ENCODE results near the gene JHY.

Gene JHY

GRCh38 chr11:122874991-122875390 lies 7.6 kb upstream of the JHY start:
- DNase-seq = no peak

DNA sequence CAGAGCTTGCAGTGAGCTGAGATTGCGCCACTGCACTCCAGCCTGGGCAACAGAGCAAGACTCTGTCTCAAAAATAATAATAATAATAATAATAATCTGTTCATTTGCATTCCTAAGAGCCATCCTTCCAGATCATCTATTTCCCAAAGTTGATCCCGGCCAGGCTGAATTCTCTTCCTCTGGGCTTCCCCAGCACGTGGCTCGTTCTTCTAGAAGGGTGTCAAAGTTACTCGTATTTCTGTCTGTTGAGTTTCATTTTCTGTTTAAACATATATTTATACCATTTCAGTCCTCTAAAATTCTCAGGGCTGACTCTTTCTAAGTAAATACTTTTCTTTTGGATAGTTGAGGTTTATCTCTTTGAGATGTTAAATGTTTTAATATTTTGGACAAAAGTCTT lies 4.8 kb upstream of the JHY start:
- no peak for DNase-seq

- no peak for DNase-seq
These were observed 2.8 kb upstream of the JHY start for GRCh38 chr11:122879785-122880184.

DNA sequence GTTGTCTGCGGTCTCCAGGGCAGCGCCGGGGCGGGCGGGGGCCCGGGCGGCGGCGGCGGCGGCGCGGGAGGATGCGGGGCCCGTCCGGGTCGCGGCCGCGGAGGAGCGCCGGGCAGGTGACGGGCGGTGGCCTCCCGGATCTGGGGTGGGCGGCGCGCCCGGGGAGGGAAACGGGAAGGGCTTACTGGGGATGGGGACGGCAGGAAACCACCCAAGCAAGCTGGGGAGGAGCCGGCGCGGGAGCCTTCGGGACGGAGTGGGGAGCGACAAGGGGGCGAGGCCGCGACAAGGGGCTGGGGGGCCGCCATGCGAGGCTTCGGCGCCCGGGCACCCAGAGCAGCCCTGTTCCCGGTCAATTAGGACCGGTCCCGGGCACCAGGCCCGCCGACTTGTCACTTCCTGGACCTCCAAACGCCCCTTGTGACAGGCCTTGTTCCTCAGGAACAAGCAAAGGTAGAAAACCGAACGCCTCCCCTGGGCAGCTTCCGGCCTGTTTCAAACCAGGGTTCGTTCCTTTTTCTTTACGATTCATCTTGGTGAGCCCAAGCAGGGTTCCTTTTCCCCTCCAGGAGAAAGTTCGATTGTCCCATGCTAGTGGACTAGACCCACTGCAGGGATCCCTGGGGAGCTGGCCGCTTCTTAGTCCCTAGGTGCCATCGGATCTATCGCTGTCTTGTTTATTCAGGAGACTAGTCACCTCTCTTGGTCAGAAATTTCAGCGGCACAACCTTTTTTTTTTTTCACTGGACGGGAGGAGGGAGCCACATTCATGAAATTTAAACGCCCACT lies 492 bp downstream of the JHY start:
- no peak for DNase-seq

GRCh38 chr11:122883646-122883979 lies 1.1 kb downstream of the JHY start:
- no peak for DNase-seq

- no peak for DNase-seq
These were observed 5.6 kb downstream of the JHY start for GRCh38 chr11:122888162-122888561.

- DNase-seq = no peak
These were observed 10.6 kb downstream of the JHY start for GRCh38 chr11:122893131-122893530.

GRCh38 chr11:122895563-122895962 lies 13.0 kb downstream of the JHY start:
- no peak for DNase-seq

DNA sequence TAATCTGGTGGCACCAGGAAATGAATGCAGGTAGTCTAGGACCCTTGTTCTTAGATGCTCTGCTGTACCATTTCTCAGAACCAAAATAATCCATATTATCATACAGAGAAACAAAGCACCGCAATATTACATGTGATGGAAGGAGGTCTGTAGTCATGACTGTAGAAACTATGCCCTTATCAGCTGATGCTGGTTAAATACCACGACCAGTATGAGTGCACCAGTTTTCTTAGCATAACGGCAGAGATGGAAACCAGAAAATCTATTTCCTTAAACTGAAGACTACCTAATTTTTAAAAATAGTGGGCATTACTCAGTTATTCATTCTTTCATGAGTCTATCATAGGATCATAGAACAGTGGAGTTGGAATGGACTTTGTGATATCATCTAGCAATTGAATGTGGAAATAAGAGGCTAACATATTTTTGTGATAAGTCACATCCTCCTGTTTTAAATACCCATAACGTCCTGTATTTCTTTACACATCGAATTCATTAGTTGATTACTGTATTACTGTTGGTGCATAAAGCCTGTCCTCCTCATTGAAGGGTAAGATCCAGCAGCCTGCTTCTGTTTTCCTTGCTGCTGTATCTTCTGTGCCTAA lies 15.1 kb downstream of the JHY start:
- peak; percentile 44 for DNase-seq

DNA sequence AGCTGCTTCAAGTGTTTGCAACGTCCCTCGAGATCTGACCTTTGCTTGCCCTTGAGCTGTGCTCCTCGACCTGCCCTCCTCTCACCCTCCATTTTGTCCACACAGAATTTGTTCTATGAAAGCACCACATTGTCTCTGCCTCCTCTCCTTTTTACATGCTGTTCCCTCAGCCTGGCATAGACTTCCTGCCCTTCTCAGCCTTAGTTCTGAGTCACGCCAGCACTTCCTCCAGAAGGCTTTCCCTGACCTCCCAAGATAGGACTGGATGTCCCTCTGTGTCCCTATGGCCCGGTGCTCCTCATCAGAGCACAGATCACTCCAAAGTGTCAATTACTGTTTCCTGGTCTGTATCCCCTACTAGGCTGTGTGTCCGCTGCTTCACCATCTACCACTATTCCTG lies 16.2 kb downstream of the JHY start:
- DNase-seq = no peak

- DNase-seq = no peak
These were observed 18.1 kb downstream of the JHY start for GRCh38 chr11:122900587-122901202.

- DNase-seq = no peak
These were observed 20.4 kb downstream of the JHY start for GRCh38 chr11:122902951-122903350.

DNA sequence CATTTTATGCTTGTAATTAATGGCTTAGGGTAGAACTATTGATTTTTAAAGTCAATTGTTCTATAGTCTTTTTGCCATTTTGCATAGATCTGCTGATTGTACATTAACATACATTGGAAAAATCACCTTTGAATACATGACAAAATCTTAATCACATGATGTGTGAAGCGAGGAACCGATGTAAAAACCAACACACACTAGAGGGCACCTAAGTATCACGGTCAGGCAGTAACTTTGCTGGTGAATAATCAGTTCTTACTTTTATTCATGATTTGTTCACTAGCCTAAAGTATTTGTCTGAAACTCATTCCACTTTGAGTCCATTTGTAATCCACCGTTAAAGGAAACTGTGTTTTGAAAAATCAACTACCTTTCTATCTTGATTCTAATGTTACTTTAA lies 28.2 kb downstream of the JHY start:
- DNase-seq = no peak

DNA sequence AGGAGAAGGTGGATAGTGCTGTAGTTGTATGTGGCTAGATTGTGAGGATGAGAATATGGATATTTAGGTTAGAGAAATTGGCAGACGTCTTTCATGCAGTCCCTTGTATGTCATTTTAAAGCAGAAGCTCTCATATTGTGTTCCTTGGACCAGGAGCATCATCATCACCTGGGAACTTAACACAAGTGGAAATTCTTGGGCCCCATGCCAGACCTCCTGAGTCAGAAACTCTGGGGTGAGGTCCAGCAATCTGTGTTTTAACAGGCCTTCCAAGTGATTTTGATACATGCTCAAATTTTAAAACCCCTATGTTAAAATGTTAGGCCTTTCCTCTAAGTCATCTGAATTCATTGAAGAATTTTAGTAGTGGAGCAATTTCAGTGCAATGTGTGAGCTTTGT lies 34.8 kb downstream of the JHY start:
- peak; percentile 32 for DNase-seq

GRCh38 chr11:122918734-122919133 lies 36.2 kb downstream of the JHY start:
- no peak for DNase-seq

DNA sequence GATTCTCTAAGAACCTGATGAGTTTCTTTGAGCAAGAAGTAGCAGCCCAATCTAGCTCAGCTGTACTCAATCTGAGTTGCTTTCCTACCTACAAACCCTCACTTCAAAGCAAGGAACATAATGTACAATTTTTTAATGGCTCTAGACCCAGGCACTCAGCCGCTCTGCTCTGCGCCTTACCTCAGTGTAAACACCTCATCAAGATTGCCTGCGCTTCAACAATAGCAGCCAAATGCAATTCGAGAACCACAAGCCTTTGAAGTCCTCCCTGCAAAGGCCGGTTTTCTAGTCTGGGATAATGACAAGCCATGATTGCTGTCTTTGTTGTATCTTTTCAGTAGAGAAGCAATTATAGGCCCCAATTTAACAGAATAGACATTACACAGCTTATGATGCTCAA lies 38.0 kb downstream of the JHY start:
- DNase-seq = no peak

DNA sequence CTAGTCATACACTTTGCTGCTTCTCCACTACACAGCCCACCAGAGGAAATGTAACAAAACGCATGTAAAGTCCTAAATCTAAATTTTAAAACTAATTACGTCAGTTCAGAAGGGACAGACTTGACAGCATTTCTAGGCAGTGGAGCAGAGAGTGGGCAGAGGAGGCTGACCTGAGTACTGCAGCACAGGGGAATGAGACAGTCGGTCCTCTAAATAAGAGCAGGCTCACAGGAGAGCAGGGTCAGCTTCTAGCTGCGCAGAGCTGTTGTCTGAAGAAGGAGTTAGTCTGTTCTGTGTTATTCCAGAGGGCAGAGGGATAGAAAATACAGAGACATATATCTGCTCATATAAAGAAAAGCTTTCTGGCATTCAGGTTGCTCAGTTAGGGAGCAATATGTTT lies 40.3 kb downstream of the JHY start:
- DNase-seq = no peak

- no peak for DNase-seq
These were observed 40.7 kb downstream of the JHY start for GRCh38 chr11:122923302-122923701.

DNA sequence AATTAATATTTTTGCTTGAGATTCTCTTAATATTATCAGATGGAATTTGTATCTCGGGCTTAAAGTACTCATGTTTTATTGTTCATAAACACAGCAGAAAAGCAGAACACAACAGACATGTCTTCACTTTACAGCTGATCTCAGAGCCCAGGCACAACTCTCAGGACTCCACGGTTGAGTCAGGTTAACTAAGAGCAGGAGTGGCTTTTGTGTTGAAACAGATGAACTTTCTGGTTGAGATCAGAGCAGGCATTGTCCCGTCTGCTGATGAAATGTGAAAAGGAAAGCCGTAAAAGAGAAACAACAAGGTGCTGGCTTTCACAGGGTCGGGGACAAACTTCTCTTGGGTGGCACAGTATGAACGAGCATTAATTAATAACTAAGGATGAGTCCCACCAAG lies 49.0 kb downstream of the JHY start:
- no peak for DNase-seq

DNA sequence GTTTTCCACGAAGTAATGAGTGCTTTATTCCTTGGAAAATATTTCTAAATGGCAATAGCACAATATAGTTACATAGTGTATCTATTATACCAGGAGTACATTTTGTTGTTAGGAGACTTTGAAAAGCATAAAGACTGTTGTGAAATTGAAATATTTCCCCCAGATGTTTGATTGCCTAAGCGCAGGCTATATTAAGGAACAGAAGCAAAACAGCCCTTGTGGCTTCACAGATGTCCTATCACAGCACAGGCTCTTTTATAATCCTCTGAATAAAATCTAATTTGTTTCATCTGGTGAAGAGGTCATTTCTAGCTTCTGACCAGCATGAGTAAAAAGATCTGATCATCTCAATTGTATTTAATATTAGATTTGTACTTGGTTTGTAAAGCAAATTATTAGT lies 50.9 kb downstream of the JHY start:
- no peak for DNase-seq

DNA sequence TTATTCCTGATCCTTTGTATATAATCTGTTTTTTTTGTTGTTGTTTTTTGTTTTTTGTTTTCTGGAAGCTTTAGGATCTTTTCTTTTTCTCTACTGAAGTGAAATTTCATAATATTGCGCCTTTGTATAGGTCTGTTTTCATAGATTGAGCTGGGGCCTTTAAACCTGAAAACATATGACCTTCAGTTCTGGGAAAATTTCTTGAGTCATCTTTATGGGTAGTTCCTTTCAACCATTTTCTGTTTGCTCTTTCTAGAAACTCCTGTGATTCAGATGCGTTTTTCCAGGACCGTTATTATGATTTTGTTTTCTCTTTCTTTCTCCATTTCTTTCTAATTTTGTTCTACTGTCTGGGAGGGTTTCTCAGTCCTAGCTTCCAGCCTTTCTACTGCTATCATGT lies 55.4 kb downstream of the JHY start:
- no peak for DNase-seq

DNA sequence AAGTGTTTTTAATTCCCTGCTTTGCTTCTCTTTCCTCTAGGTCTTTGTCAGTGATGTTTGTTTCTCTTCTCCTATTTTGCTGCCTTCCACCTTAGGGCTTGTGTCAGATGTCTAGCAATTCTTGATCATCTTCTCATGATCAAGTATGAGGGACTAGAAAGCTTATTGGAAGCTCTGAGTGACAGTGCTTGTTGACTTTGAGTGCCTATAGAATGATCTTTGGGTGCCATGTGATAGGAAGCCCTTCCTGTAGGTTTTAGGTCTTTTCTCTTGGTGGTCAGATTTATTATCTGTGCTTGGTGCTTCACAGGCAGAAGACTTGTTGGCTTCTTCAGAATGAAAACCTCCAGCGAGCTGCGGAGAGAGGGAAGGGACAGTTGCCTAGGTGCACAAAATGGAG lies 56.0 kb downstream of the JHY start:
- DNase-seq = no peak

DNA sequence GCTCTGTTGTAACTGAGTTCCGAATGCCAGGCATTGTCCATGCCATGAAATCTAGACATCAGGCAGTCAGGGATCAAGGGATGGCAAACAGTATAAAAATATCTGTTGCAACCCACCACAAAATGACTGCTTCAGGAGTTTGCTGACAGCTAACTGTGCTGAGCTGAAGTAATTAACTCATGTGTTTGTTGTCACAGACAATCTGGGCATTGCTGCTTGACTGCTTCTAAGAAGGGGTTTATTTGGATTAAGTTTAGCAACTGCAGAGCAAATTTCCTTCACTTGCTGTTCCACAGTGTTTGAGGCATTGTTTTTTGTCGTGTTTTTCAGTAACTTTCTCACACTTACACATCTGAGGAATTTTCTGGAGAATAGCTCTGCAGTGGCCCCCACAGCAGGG lies 68.7 kb downstream of the JHY start:
- DNase-seq = no peak

DNA sequence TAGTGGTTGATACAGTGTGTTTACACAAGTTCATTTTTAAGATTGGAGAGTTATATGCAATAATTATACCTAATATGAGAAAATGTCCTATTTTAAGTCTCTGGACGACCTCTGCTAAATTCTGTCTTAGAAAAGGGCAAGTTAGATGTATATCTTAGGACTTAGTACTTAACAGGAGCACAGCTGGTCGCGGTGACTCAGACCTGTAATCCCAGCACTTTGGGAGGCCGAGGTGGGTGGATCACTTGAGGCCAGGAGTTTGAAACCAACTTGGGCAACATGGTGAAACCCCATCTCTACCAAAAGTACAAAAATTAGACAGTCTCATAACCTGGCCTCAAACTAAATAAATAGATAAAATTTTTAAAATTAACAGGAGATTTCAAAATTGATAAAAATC lies 71.9 kb downstream of the JHY start:
- no peak for DNase-seq

DNA sequence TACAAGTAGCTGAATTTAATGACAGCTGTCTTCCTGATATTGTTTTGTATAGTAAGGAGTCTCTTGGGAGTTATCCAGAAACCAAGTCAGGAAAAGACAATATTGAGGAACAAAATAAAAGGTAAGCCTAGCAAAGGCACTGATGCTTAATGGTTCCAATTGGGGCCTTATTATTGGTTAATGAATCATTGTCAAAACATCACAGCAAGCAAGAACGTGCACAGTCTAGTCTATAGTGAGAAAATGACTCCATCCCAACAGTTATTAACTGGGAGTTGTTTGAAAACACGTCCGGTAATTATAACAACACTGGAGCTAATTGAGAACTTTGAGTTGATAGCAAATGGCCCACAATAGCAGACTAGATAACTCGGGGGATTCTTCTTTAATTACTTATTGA lies 81.4 kb downstream of the JHY start:
- DNase-seq = no peak

Data from NCI-H226 (cell line).